ENCODE results near the gene RPS21. TPM values are rescaled to one million over a fixed set of nuclear protein-coding genes. Genes with fewer than 3 reads are reported as not detected.

Gene RPS21
- total RNA-seq, 4 donors from 2014 or later = 819 to 3,701 (median 3,102) TPM

DNA sequence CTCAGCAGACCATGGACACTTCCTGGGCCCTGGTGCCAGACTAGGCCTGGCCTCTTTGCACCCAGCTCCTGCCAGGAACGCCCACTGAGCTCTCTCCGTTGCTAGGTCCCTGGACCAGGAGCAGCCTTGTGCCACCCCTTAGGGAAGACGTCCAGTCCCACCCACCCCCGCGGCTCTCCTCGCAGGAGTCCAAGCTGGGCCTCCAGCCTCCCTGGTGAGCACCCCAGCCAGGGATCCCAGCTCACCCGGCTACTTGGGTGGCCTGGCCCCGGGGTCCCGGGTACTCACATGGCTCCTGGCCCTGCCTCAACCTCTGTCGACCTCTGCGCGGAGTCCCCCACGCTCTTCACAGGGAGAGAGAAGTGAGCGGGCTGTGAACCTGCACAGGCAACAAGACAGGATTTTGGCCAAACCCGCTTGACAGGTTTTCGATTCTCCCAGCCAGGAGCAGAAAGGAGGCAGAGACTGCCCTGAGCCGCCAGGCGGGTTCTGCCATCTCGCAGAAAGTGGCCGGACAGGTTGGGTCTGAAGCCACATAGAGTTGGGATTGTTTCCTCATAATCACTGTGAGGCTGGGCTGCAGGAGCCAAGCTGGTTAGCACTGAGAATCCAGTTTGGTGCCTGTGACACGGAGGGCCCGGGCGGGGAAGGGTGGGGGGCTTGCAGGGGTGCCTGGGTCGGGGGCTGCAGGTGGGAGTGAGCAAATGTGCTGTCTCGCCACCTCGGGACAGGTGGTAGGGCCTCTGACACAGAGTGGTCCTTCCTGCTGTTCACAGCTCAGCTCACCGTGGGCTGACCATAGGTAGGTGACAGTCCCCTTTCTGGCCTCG is 40.5 kb downstream of the RPS21 start, which contains the start of gene RBBP8NL:
Gene RBBP8NL (minus strand): TSS at position 368 of the 830 bp plus-strand sequence. CDS start 7,892 bp downstream, outside the sequence.
- no peak for DNase-seq
- H3K27ac ChIP-seq = peak within 1 kb of the TSS; percentile 72 to 85 (median 78)
- intact Hi-C loops (cut with DNase I) = no loop called here

DNA sequence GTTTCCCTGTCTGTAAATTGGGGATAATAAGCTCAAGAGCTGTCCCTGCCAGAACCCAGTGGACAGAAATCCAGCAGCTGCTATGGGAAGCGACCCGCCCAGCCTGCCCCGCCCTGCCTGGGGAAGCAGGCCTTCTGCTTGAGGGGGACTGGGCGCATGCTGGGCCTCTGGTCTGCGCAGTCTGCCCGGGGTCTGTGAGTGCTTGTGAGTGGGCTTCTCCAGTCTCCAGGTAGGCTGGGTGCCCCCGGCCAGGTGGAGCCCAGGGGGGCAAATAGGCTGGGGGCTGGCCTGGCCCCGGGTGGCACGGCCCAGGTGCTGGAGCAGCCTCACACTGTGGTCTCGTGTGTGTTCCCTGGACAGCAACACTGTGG is 41.1 kb downstream of the RPS21 start:
- TF ChIP-seq POLR2A (IDR thresholded peaks at IDR 0.05) = no peak
- TF ChIP-seq, protein P1, sequence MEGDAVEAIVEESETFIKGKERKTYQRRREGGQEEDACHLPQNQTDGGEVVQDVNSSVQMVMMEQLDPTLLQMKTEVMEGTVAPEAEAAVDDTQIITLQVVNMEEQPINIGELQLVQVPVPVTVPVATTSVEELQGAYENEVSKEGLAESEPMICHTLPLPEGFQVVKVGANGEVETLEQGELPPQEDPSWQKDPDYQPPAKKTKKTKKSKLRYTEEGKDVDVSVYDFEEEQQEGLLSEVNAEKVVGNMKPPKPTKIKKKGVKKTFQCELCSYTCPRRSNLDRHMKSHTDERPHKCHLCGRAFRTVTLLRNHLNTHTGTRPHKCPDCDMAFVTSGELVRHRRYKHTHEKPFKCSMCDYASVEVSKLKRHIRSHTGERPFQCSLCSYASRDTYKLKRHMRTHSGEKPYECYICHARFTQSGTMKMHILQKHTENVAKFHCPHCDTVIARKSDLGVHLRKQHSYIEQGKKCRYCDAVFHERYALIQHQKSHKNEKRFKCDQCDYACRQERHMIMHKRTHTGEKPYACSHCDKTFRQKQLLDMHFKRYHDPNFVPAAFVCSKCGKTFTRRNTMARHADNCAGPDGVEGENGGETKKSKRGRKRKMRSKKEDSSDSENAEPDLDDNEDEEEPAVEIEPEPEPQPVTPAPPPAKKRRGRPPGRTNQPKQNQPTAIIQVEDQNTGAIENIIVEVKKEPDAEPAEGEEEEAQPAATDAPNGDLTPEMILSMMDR (IDR thresholded peaks at IDR 0.05) = no peak
- peaks cover 6 to 41% (median 12%) of the 10 kb centered on the region in 3 donors for H3K4me1 ChIP-seq
- H3K9me3 ChIP-seq = no peaks in the 10 kb centered on the region
- H3K36me3 ChIP-seq = no peaks in the 10 kb centered on the region
- H3K27ac ChIP-seq = peak overlapping the region; percentile 72 to 85 (median 78)
- DNase-seq = no peak
- 60% methylated on average over 1 of the region's 10 CpGs; no CpG with 5 or more reads in 1 of the 2 donors for WGBS, 2 donors
- peak overlapping the region in 1 of 4 donors; percentile 50 for H3K4me3 ChIP-seq
- peaks cover 0 to 68% (median 0%) of the 10 kb centered on the region in 4 donors for H3K27me3 ChIP-seq
- intact Hi-C loops (cut with DNase I) = no loop called here

More for the DNA sequence above, 40.5 kb downstream of the RPS21 start, which contains the start of gene RBBP8NL:
- TF ChIP-seq, protein P1 (IDR thresholded peaks at IDR 0.05) = peak in 3 of 6 experiments; percentile 24 to 55 (median 46)
- peak in 1 of 4 donors; percentile 11 for TF ChIP-seq POLR2A (IDR thresholded peaks at IDR 0.05)
- 28 to 51% methylated on average over 4 to 8 of the region's 28 CpGs for WGBS, 2 donors
- Histone ChIP-seq H3K27me3 (peaks cover 0 to 72% (median 0%) of the 10 kb centered on the region in 4 donors), H3K36me3 (no peaks in the 10 kb centered on the region), H3K9me3 (no peaks in the 10 kb centered on the region), H3K4me3 (peak within 1 kb of the TSS; percentile 34 to 61 (median 50)), H3K4me1 (peaks cover 6 to 41% (median 12%) of the 10 kb centered on the region in 3 donors)

DNA sequence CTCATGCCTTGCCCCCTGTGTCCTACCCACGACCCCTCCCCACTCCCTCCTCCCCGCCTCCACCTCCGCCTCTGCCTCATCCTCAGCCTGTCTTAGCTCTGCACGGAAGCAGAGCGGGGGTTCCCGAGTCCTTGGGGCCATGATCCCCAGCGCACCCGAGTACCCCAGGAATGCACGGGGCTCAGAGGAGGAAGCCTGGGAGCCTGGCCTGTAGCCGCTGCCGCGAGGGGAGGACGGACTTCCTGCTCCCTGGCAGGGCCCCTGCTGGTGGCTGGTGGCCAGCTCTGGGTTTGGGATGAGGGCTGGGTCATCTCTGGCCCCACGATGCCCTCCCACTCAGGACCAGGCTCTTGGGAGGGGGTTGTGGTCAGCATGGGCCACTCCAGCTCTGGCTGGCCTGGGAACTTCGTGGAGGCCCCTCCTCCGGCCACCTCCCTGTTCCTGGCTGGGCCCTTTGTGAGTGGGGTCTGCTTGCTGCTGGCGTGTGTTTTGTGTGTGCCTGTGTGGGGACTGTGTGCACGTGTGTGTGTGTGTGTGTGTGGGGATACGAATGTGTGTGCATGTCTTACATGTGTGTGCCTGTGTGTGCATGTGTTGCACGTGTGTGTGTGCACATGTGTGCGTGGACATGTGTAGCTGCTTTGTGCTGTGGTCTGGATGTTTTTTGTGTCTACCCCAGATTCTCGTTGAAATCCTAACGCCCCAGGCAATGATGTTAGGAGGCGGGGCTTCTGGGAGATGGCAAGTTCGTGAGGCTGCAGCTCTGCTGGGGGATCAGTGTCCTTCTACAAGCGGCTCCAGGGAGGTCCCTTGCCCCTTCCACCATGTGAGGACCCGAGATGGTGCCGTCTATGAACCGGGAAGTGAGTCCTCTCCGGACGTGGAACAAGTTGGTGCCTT is 41.7 kb downstream of the RPS21 start:
- no peak for DNase-seq
- Histone ChIP-seq H3K27ac (peak overlapping the region in 2 of 4 donors; percentile 80 to 85), H3K4me3 (no peak overlapping the region), H3K4me1 (peaks cover 6 to 44% (median 12%) of the 10 kb centered on the region in 3 donors), H3K27me3 (peaks cover 0 to 61% (median 0%) of the 10 kb centered on the region in 4 donors), H3K36me3 (no peaks in the 10 kb centered on the region), H3K9me3 (no peaks in the 10 kb centered on the region)
- intact Hi-C loops (cut with DNase I) = no loop called here
- WGBS, 2 donors = 50 to 71% methylated on average over 2 to 7 of the region's 31 CpGs
- TF ChIP-seq POLR2A (IDR thresholded peaks at IDR 0.05) = no peak
- TF ChIP-seq, protein P1 (IDR thresholded peaks at IDR 0.05) = no peak

DNA sequence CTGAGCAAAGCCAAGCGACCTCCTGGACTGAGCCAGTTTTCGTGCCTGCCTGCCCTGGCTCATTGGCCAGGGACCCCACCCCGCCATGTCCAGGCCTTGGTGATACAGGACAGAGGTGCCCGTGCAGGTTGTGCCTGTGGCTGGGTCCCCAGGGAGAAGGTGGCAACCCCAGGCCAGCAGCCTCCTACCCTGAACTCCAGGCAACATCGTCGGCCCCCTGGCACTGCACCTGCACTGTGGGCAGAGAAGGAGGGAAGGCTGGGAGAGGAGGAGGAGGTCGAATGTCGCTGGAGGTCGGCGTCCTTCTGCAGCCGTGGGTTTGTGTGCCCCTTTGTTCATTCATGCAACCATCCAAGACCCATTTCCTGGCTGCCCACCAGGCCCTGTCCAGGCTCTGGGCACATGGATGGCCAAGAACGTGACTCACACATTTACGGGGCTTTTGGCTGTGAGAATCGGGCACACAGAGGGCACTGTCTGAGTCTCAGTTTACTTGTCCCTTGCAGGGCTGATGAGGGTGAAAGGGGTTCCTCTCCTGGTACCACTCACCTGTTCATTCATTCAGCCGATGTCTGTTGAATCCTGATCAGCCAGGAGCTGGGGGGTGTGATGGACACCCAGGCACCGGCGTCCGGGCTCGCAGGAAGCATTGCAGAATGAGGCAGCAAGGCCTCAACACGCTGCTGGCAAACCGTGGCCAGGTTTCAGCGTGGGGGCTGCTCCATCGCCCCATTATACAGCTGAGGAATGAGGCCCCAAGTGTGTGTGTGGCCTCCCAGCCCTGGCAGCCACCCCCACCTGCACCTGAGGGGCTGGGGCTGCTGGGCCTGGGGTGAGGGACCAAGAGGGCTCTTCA is 42.8 kb downstream of the RPS21 start:
- Histone ChIP-seq H3K27ac (no peak overlapping the region), H3K4me3 (no peak overlapping the region), H3K9me3 (no peaks in the 10 kb centered on the region), H3K27me3 (peaks cover 0 to 58% (median 0%) of the 10 kb centered on the region in 4 donors), H3K36me3 (no peaks in the 10 kb centered on the region), H3K4me1 (peaks cover 6 to 41% (median 12%) of the 10 kb centered on the region in 3 donors)
- DNase-seq = no peak
- 85 to 100% methylated on average over 2 to 5 of the region's 23 CpGs for WGBS, 2 donors
- no peak for TF ChIP-seq POLR2A (IDR thresholded peaks at IDR 0.05)
- TF ChIP-seq, protein P1 (IDR thresholded peaks at IDR 0.05) = no peak
- intact Hi-C loops (cut with DNase I) = no loop called here
